Measurements from ENCODE around the gene WLS.
A peak's percentile ranks its signal among the peaks of the same experiment; 100 is the strongest.

The WLS gene

GRCh38 chr1:68128820-68129219, 103.5 kb downstream of the WLS start:
- no peak for DNase-seq

- no peak for DNase-seq
Observed at GRCh38 chr1:68128157-68128556, 104.2 kb downstream of the WLS start.

- no peak for DNase-seq
Observed at GRCh38 chr1:68121536-68121935, 110.8 kb downstream of the WLS start.

- peak; percentile 11 to 36 for DNase-seq
Observed at GRCh38 chr1:68120136-68120791, 112.1 kb downstream of the WLS start.

GRCh38 chr1:68119445-68119844, 112.9 kb downstream of the WLS start:
- no peak for DNase-seq

- no peak for DNase-seq
Observed at GRCh38 chr1:68117416-68117815, 114.9 kb downstream of the WLS start.

GRCh38 chr1:68116643-68117235, 115.6 kb downstream of the WLS start:
- peak; percentile 15 to 44 for DNase-seq

GRCh38 chr1:68115308-68115707, 117.0 kb downstream of the WLS start:
- no peak for DNase-seq

GRCh38 chr1:68113966-68114365, 118.4 kb downstream of the WLS start:
- no peak for DNase-seq

GRCh38 chr1:68112835-68113243, 119.5 kb downstream of the WLS start:
- DNase-seq, result no peak

GRCh38 chr1:68111519-68112436, 120.5 kb downstream of the WLS start:
- no peak for DNase-seq

GRCh38 chr1:68107771-68108170, 124.6 kb downstream of the WLS start:
- DNase-seq, result no peak

GRCh38 chr1:68103884-68104554, 128.3 kb downstream of the WLS start:
- no peak for DNase-seq

GRCh38 chr1:68103011-68103545, 129.2 kb downstream of the WLS start:
- no peak for DNase-seq

GRCh38 chr1:68101829-68102228, 130.5 kb downstream of the WLS start:
- no peak for DNase-seq

- no peak for DNase-seq
Observed at GRCh38 chr1:68100571-68100970, 131.8 kb downstream of the WLS start.

- DNase-seq, result no peak
Observed at GRCh38 chr1:68093737-68094136, 138.6 kb downstream of the WLS start.

- no peak for DNase-seq
Observed at GRCh38 chr1:68087184-68087583, 145.1 kb downstream of the WLS start.

- no peak for DNase-seq
Observed at GRCh38 chr1:68085752-68086151, 146.6 kb downstream of the WLS start.

- DNase-seq, result no peak
Observed at GRCh38 chr1:68083686-68084085, 148.6 kb downstream of the WLS start.

- no peak for DNase-seq
Observed at GRCh38 chr1:68081775-68082283, 150.5 kb downstream of the WLS start.

GRCh38 chr1:68078647-68079046, 153.7 kb downstream of the WLS start:
- DNase-seq, result no peak
